Spinal cord (tissue), 10 donors: Measurements from ENCODE around the gene SUCO. TPM values are rescaled to one million over a fixed set of nuclear protein-coding genes. Genes with fewer than 3 reads are reported as not detected.

Experiments
- DNase-seq, 6 donors: peaks; one replicate each; pipeline versions ENCODE4 v3.0.0 to v3.0.0-alpha.2; 2013 to 2015; ENCODE audit warnings: low spot score in 6 of 6, low read depth in 4 of 6
- H3K27ac ChIP-seq: one replicate; pipeline ENCODE4 v1.5.1; 2013; ENCODE audit warnings: low read depth, low read length, control low read depth
- H3K27me3 ChIP-seq: one replicate; pipeline ENCODE4 v1.6.1; 2013; ENCODE audit warnings: low read length; ENCODE audit not compliant: control insufficient read depth, insufficient read depth
- H3K36me3 ChIP-seq: one replicate; pipeline ENCODE4 v1.6.1; 2013; ENCODE audit warnings: low read length; ENCODE audit not compliant: control insufficient read depth, insufficient read depth
- H3K4me1 ChIP-seq: one replicate; pipeline ENCODE4 v1.6.1; 2013; ENCODE audit warnings: low read length; ENCODE audit not compliant: control insufficient read depth, insufficient read depth
- H3K4me3 ChIP-seq: one replicate; pipeline ENCODE4 v1.5.1; 2013; ENCODE audit warnings: low read depth, low read length, control low read depth
- H3K9me3 ChIP-seq: one replicate; pipeline ENCODE4 v1.6.1; 2013; ENCODE audit warnings: low read length; ENCODE audit not compliant: control insufficient read depth, insufficient read depth
- WGBS: methylation state at CpG from one replicate; pipeline ENCODE4 v1.1.5; 2013; ENCODE audit warnings: missing lambda C conversion rate; ENCODE audit not compliant: insufficient coverage; 5-methylcytosine and 5-hydroxymethylcytosine counted together
- polyA plus RNA-seq, 2 donors: library from polyadenylated mRNA; unstranded; fragments of 120-200 nt; gene quantifications; one replicate each; pipeline ENCODE4 v1.2.1, GENCODE V29; 2013; ENCODE audit not compliant: insufficient read length in 2 of 2
- small RNA-seq: library from RNA; depleted of rRNA; stranded (forward); fragments of <200 nt; gene quantifications from one replicate; pipeline ENCODE3, GENCODE V24; 2014; ENCODE audit warnings: low replicate concordance
- total RNA-seq, 2 donors: library from RNA; depleted of rRNA in 1 of 2; stranded (reverse); fragments of 120-200 nt in 1 of 2; fragments of >200 nt in 1 of 2; gene quantifications; one replicate each; pipeline versions ENCODE4 v1.2.3 to v1.2.4, GENCODE V29; 2013 to 2014
- donor health status: healthy.

Gene SUCO
- total and polyA plus RNA-seq, 4 donors: 35.0 to 81.0 (median 43.5) TPM

DNA sequence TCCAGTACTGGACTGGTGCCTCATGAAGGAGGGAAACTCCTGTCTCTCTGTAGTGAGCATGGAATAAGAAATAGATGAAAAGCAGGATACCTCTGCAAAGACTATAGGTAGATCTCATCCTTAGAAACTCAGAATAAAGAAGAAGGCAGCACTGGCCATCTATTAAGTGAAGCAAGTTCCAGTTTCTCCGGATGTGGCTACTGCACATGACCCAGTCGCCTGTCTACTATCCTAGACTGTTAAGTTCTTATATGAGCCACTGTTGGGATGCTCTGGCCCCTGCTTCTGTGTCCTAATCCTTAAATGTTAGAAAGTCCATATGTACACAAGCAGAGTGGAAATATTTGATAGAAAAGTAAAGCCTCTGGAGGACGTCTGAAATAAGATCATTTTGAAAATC is 128.2 kb downstream of the SUCO start:
- Histone ChIP-seq H3K9me3 (no peaks in the 10 kb centered on the region), H3K27me3 (no peaks in the 10 kb centered on the region), H3K4me1 (no peaks in the 10 kb centered on the region), H3K36me3 (no peaks in the 10 kb centered on the region), H3K27ac (no peak overlapping the region), H3K4me3 (no peak overlapping the region)
- DNase-seq: no peak
- 89% methylated on average over 2 of the region's 3 CpGs for WGBS

Small RNAs within 50 kb of the gene (small RNA-seq; reads per million reads assigned to genes)
- not detected for gene RNU6-693P

Other genes with a start within 250 kb of the SUCO start
- not detected for gene C1orf105, start 112.5 kb upstream of the SUCO start, total RNA-seq
- not detected for gene C1orf105, start 112.5 kb upstream of the SUCO start, polyA plus RNA-seq
- gene PIGC, start 89.1 kb upstream of the SUCO start, total RNA-seq: 10 to 100 TPM; 32.8 to 33.6 TPM
- 10 to 100 TPM; 40.6 to 43.6 TPM for gene PIGC, start 89.1 kb upstream of the SUCO start, polyA plus RNA-seq
- under 1 TPM in 1 of 2 donors, not detected in 1; 0.20 TPM for gene FASLG, start 126.0 kb downstream of the SUCO start, total RNA-seq
- gene FASLG, start 126.0 kb downstream of the SUCO start, polyA plus RNA-seq: not detected